ENCODE data around the gene DPP10. TPM values are rescaled to one million over a fixed set of nuclear protein-coding genes. Genes with fewer than 3 reads are reported as not detected.
"Not testable (repeated sequence)": the region's sequence is repeated elsewhere in the genome, so short reads cannot be mapped to it uniquely, and the experiment has no call there.

DPP10 gene
- total RNA-seq, 3 donors from 2014 or later: 0.29 to 0.33 (median 0.32) TPM

DNA sequence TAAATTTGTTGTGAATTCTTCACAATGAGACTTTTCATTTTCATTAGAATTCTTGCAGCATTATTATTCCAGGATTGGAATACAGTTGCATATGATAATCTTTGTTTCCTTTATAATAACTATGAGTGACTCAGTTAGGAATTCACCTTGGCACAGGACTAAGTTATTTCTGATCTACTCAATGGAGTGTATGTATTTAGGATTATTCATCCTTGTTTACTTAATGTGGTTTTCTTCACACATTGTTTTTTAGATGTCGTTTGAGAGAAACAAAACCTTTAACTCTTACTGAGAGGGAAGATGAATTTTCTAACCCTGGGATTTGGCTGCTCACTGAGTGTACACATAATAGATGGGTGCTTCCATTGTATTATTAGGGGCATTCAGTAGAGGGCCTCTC lies 970.1 kb downstream of the DPP10 start:
- Histone ChIP-seq H3K27ac (no peak overlapping the region), H3K4me1 (no peaks in the 10 kb centered on the region), H3K9me3 (peaks cover 0 to 3% of the 10 kb centered on the region in 2 donors), H3K36me3 (no peaks in the 10 kb centered on the region), H3K4me3 (no peak overlapping the region), H3K27me3 (no peaks in the 10 kb centered on the region)
- intact Hi-C loops (cut with DNase I; ENCODE audit: low total_unique reads): no loop called here
- TF ChIP-seq POLR2AphosphoS5 (IDR thresholded peaks at IDR 0.05) (no peak), CTCF (IDR thresholded peaks at IDR 0.05) (no peak), POLR2A (IDR thresholded peaks at IDR 0.05) (no peak)
- no peak for DNase-seq (ENCODE audit: low spot score in 2 of 2)

- H3K27me3 ChIP-seq: no peaks in the 10 kb centered on the region
- H3K4me1 ChIP-seq: no peaks in the 10 kb centered on the region
- H3K4me3 ChIP-seq: no peak overlapping the region
- TF ChIP-seq POLR2A (IDR thresholded peaks at IDR 0.05) (no peak), CTCF (IDR thresholded peaks at IDR 0.05) (no peak), POLR2AphosphoS5 (IDR thresholded peaks at IDR 0.05) (no peak)
- intact Hi-C loops (cut with DNase I; ENCODE audit: low total_unique reads): no loop called here
- peaks cover 0 to 3% of the 10 kb centered on the region in 2 donors for H3K9me3 ChIP-seq
- no peaks in the 10 kb centered on the region for H3K36me3 ChIP-seq
- no peak for DNase-seq (ENCODE audit: low spot score in 2 of 2)
- no peak overlapping the region for H3K27ac ChIP-seq
These were observed 971.4 kb downstream of the DPP10 start for GRCh38 chr2:115413791-115414190.

DNA sequence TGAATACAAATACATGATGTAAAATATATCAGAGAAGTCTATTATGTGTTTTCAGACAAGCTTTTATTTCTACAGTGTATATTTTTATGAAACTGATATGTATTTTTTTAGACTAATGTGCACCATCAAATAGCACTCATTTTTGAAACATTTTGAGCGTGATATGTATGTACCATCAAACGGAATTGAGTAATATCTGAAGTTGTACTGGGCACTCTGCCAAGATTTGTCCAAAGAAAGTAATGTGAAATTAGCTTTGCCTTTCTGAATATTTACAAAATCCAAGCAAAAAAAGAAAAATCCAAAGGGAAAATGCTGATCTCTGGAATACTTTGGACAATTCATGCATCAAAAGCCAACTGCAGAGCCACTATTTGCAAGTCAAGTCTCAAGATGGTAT lies 972.0 kb downstream of the DPP10 start:
- no peaks in the 10 kb centered on the region for H3K36me3 ChIP-seq
- TF ChIP-seq POLR2AphosphoS5 (IDR thresholded peaks at IDR 0.05): no peak
- no peak for TF ChIP-seq POLR2A (IDR thresholded peaks at IDR 0.05)
- TF ChIP-seq CTCF (IDR thresholded peaks at IDR 0.05): no peak
- H3K27ac ChIP-seq: no peak overlapping the region
- H3K9me3 ChIP-seq: peaks cover 0 to 3% of the 10 kb centered on the region in 2 donors
- no peaks in the 10 kb centered on the region for H3K27me3 ChIP-seq
- H3K4me3 ChIP-seq: no peak overlapping the region
- DNase-seq (ENCODE audit: low spot score in 2 of 2): no peak
- intact Hi-C loops (cut with DNase I; ENCODE audit: low total_unique reads): no loop called here
- no peaks in the 10 kb centered on the region for H3K4me1 ChIP-seq

- peaks cover 0 to 17% of the 10 kb centered on the region in 2 donors for H3K9me3 ChIP-seq
- H3K27me3 ChIP-seq: no peaks in the 10 kb centered on the region
- TF ChIP-seq CTCF (IDR thresholded peaks at IDR 0.05): no peak
- no peak for TF ChIP-seq POLR2A (IDR thresholded peaks at IDR 0.05)
- no peak for TF ChIP-seq POLR2AphosphoS5 (IDR thresholded peaks at IDR 0.05)
- DNase-seq (ENCODE audit: low spot score in 2 of 2): no peak
- H3K27ac ChIP-seq: no peak overlapping the region
- intact Hi-C loops (cut with DNase I; ENCODE audit: low total_unique reads): no loop called here
- H3K4me3 ChIP-seq: no peak overlapping the region
- no peaks in the 10 kb centered on the region for H3K36me3 ChIP-seq
- H3K4me1 ChIP-seq: no peaks in the 10 kb centered on the region
These were observed 979.7 kb downstream of the DPP10 start for GRCh38 chr2:115422004-115422634.

GRCh38 chr2:115427436-115427835 lies 985.0 kb downstream of the DPP10 start:
- intact Hi-C loops (cut with DNase I; ENCODE audit: low total_unique reads): no loop called here
- TF ChIP-seq POLR2AphosphoS5 (IDR thresholded peaks at IDR 0.05) (no peak), CTCF (IDR thresholded peaks at IDR 0.05) (no peak)
- Histone ChIP-seq H3K9me3 (peaks cover 0 to 38% of the 10 kb centered on the region in 2 donors), H3K27ac (no peak overlapping the region), H3K36me3 (no peaks in the 10 kb centered on the region), H3K4me3 (no peak overlapping the region), H3K27me3 (no peaks in the 10 kb centered on the region), H3K4me1 (no peaks in the 10 kb centered on the region)
- DNase-seq (ENCODE audit: low spot score in 2 of 2): no peak

DNA sequence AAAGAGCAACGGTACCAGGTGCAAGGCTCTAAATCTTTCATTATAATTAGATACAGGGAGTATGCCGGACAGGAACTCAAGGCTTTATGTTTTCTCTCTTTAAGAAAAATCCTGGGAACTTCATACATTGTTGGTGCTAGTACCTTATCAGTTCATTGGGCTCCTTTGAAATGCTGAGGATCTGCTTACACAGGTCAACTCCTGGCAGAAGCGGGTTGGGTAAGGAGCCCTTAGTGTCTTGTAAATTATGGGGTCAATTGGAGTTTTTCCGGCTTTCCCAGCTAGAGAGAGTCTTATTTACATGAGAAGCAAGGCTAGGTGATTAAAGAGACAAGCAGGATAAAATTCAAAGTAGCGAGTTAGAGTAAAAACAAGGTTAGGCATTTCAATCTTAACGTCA lies 998.3 kb downstream of the DPP10 start:
- H3K4me3 ChIP-seq; intact Hi-C loops (cut with DNase I; ENCODE audit: low total_unique reads); H3K27me3 ChIP-seq; DNase-seq (ENCODE audit: low spot score in 2 of 2); H3K9me3 ChIP-seq; H3K36me3 ChIP-seq; H3K27ac ChIP-seq; H3K4me1 ChIP-seq: not testable (repeated sequence)
